A673 (cell line): ENCODE data around the gene ANKMY2. TPM values are rescaled to one million over a fixed set of nuclear protein-coding genes. Genes with fewer than 3 reads are reported as not detected.
A peak's percentile ranks its signal among the peaks of the same experiment; 100 is the strongest.
"Not testable (repeated sequence)": the region's sequence is repeated elsewhere in the genome, so short reads cannot be mapped to it uniquely, and the experiment has no call there.

ENCODE experiments used
- BruUV-seq: library from RNA; stranded (reverse); fragments of 400-500 nt; replicated peaks from 2 replicates; lab custom pipeline; 2021; lab: Mats Ljungman, UMichigan
- CTCF ChIA-PET: fragments of 300-600 bp; sonication (Branson Sonifier 250); formaldehyde crosslinking; loops from one replicate; lab custom pipeline; 2022; ENCODE audit warnings: antibody characterized with exemption; lab: Charles Lee
- POLR2A ChIA-PET: fragments of 300-600 bp; sonication (Branson Sonifier 250); formaldehyde crosslinking; loops from one replicate; lab custom pipeline; 2022; ENCODE audit warnings: antibody characterized with exemption; ENCODE audit not compliant: low non-redundant PET; lab: Charles Lee
- DNase-seq: peaks from one replicate; pipeline ENCODE4 v3.0.0-alpha.2; 2015; ENCODE audit warnings: low spot score
- H3K27ac ChIP-seq: fragments of 200-600 bp; sonication (generic); 2 replicates; pipeline ENCODE4 v1.5.1; 2016; ENCODE audit warnings: mixed run types, low read depth, mild to moderate bottlenecking, mixed read lengths, antibody characterized with exemption, low read length; ENCODE audit not compliant: poor library complexity, severe bottlenecking
- H3K27me3 ChIP-seq: fragments of 200-600 bp; sonication (generic); replicated peaks from 2 replicates; pipeline ENCODE4 v1.6.1; 2017; ENCODE audit warnings: mixed run types, low read depth, mild to moderate bottlenecking, mixed read lengths, antibody characterized with exemption, low read length; ENCODE audit not compliant: insufficient read depth, poor library complexity
- H3K36me3 ChIP-seq: fragments of 200-600 bp; sonication (generic); 2 replicates; pipeline ENCODE4 v1.6.1; 2016; ENCODE audit warnings: mixed run types, mild to moderate bottlenecking, mixed read lengths, antibody characterized with exemption, low read length; ENCODE audit not compliant: insufficient read depth, poor library complexity, severe bottlenecking
- H3K4me1 ChIP-seq: fragments of 200-600 bp; sonication (generic); 2 replicates; pipeline ENCODE4 v1.6.1; 2017; ENCODE audit warnings: mixed run types, mild to moderate bottlenecking, mixed read lengths, antibody characterized with exemption, low read length; ENCODE audit not compliant: insufficient read depth, poor library complexity, severe bottlenecking
- H3K4me3 ChIP-seq: fragments of 200-600 bp; sonication (generic); 2 replicates; pipeline ENCODE4 v1.5.1; 2016; ENCODE audit warnings: low read depth, mixed run types, mild to moderate bottlenecking, mixed read lengths, low read length; ENCODE audit not compliant: poor library complexity, severe bottlenecking
- H3K9me3 ChIP-seq: fragments of 200-600 bp; sonication (generic); 2 replicates; pipeline ENCODE4 v1.6.1; 2016; ENCODE audit warnings: mixed run types, low read depth, mild to moderate bottlenecking, mixed read lengths, antibody characterized with exemption, low read length; ENCODE audit not compliant: poor library complexity, severe bottlenecking
- CTCF ChIP-seq: fragments of 300-800, 200-600 bp; sonication (generic); conservative IDR thresholded peaks from 2 replicates; pipeline ENCODE4 v1.5.1; 2017; ENCODE audit warnings: low read depth, mild to moderate bottlenecking, antibody characterized with exemption, low read length, moderate library complexity, mixed read lengths
- EZH2 ChIP-seq: fragments of 200-600 bp; sonication (generic); IDR thresholded peaks from 2 replicates; pipeline ENCODE4 v1.6.1; 2017; ENCODE audit warnings: borderline replicate concordance, low read depth, mild to moderate bottlenecking, mixed read lengths, antibody characterized with exemption, low read length; ENCODE audit not compliant: poor library complexity, severe bottlenecking
- intact Hi-C: fragments of 100-400 bp; cut with micrococcal nuclease; formaldehyde crosslinking; loops from one replicate; pipeline ENCODE4 v1.10.0; 2022; ENCODE audit not compliant: unreplicated experiment
- total RNA-seq: library from RNA; stranded (reverse); gene quantifications from 2 replicates; pipeline ENCODE4 v1.2.3, GENCODE V29; 2021

Gene ANKMY2
- total RNA-seq, 1 experiment from 2014 or later = 24.3 TPM

- POLR2A ChIA-PET = no interaction called here
- peak overlapping the region; percentile 59 for H3K27ac ChIP-seq
- TF ChIP-seq CTCF (no peak), EZH2 (no peak)
- CTCF ChIA-PET = no interaction called here
- no TSS peak for BruUV-seq
- DNase-seq = peak; percentile 89
- no peak overlapping the region for H3K4me3 ChIP-seq
- no peaks in the 10 kb centered on the region for H3K9me3 ChIP-seq
- peaks cover 60% of the 10 kb centered on the region for H3K36me3 ChIP-seq
- intact Hi-C loops = loop anchor here (1.0 to 10.0 kb wide), 3 partner anchors 23 to 250 kb away; no protein-coding TSS in a partner anchor
- H3K27me3 ChIP-seq = no peaks in the 10 kb centered on the region
- peaks cover 33% of the 10 kb centered on the region for H3K4me1 ChIP-seq
Observed at GRCh38 chr7:16684935-16685334, 39.4 kb upstream of the ANKMY2 start.

- ChIA-PET POLR2A (interaction anchor here (0.6 kb wide), 2 partner anchors 13 to 198 kb away, joined by 3 read pairs; no protein-coding TSS in a partner anchor), CTCF (interaction anchor here (0.5 kb wide), 1 partner anchor 185 kb away, joined by 6 read pairs; no protein-coding TSS in a partner anchor)
- H3K4me1 ChIP-seq, DNase-seq, intact Hi-C loops, H3K27me3 ChIP-seq, H3K4me3 ChIP-seq, H3K9me3 ChIP-seq, H3K27ac ChIP-seq, BruUV-seq: not testable (repeated sequence)
- peaks cover 86% of the 10 kb centered on the region for H3K36me3 ChIP-seq
Observed at GRCh38 chr7:16678645-16679566, 33.4 kb upstream of the ANKMY2 start.

- TF ChIP-seq EZH2 = no peak
- TF ChIP-seq CTCF = no peak
- Histone ChIP-seq H3K4me1 (no peaks in the 10 kb centered on the region), H3K27me3 (no peaks in the 10 kb centered on the region), H3K27ac (no peak overlapping the region), H3K36me3 (peaks cover 84% of the 10 kb centered on the region), H3K9me3 (no peaks in the 10 kb centered on the region), H3K4me3 (no peak overlapping the region)
- intact Hi-C loops = no loop called here
- DNase-seq = no peak
- BruUV-seq = no TSS peak
- ChIA-PET POLR2A (interaction anchor here (0.6 kb wide), 1 partner anchor 12 kb away, joined by 3 read pairs; no protein-coding TSS in a partner anchor), CTCF (interaction anchor here (0.5 kb wide), 1 partner anchor 186 kb away, joined by 6 read pairs; no protein-coding TSS in a partner anchor)
Observed at GRCh38 chr7:16677978-16678494, 32.5 kb upstream of the ANKMY2 start.
